GM19395 (cell line): ENCODE results near the gene PRSS35.
A peak's percentile ranks its signal among the peaks of the same experiment; 100 is the strongest.
"Not testable (repeated sequence)": the region's sequence is repeated elsewhere in the genome, so short reads cannot be mapped to it uniquely, and the experiment has no call there.

Experiments used
- ATAC-seq: cut with Tn5 transposase; IDR thresholded peaks from one replicate; pipeline ENCODE4 v1.9.1; 2021; ENCODE audit warnings: mild to moderate bottlenecking, moderate library complexity; ENCODE audit not compliant: unreplicated experiment

Gene PRSS35, protein sequence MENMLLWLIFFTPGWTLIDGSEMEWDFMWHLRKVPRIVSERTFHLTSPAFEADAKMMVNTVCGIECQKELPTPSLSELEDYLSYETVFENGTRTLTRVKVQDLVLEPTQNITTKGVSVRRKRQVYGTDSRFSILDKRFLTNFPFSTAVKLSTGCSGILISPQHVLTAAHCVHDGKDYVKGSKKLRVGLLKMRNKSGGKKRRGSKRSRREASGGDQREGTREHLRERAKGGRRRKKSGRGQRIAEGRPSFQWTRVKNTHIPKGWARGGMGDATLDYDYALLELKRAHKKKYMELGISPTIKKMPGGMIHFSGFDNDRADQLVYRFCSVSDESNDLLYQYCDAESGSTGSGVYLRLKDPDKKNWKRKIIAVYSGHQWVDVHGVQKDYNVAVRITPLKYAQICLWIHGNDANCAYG

GRCh38 chr6:83511901-83512681 is at the start of gene PRSS35:
PRSS35 (plus strand) TSS chr6:83512534; CDS start chr6:83523442, 10,908 bp downstream.
- ATAC-seq = no peak

DNA sequence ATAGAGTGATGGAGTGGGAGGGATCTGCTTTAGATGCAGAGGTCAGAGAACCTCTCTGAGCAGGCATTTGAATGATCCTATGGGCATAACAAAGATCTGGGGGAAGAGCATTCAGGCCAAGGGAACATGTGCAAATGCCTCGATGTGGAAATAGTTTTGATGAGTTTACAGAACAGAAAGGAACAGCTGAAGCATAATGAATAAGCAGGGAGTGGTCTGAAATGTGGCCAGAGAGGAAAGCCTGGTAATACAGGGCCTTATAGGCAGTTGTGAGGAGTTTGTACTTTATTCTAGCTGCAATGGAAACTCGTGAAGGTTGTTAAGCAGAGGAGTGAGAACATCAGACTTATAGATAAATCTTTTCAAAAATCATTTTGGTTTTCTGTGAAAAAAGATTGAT is 48.4 kb upstream of the PRSS35 start:
- no peak for ATAC-seq

DNA sequence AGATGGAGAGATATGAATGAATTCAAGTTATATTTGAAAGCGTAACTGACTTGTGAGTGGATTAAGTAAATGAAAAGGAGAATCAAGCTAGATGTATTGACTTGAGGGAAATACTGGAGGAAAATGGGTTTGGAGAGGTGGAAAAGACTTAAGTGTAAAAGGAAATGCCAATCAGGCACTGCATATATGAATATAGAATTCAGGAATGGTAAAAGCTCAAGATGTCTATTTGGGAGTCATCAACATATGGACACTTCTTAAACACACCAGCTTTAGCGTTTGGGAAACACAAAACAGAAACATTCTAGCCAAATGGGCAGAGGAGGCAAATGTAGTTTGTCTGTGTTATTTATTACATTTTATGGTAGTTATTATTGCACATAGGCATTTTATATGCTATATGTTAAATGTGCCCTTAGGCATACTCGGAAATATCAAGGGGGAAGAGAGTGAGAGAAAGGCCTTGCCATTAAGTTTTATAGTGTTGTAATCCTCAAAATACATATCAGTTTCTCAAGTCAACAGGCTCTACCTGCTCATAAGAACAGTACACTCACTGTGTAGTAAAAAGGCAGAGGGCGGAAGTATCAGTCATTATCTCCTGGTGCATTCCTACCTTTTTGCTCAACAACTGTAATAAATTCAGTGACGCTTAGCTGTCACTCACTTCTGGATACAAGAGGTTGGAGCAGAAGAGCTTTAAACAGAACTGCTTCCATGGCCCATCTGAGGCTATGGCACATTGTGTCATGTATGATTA is 47.8 kb upstream of the PRSS35 start:
- no peak for ATAC-seq

DNA sequence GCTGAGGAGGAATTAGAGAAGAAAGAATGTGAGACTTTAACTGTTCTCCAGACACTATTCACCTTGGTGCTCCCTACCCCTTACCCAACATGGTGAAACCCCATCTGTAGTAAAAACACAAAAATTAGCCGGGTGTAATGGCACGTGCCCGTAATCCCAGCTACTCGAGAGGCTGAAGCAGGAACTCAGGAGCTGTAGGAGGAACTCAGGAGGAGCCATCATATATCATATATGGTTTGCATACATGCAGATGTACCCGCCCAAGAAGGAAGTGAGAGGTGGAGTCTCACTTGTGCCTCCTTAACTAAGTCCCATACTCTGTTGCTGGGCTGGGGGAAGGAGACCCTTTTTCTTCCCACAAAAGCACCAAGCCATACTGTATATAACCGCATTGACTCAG is 46.0 kb upstream of the PRSS35 start:
- no peak for ATAC-seq

DNA sequence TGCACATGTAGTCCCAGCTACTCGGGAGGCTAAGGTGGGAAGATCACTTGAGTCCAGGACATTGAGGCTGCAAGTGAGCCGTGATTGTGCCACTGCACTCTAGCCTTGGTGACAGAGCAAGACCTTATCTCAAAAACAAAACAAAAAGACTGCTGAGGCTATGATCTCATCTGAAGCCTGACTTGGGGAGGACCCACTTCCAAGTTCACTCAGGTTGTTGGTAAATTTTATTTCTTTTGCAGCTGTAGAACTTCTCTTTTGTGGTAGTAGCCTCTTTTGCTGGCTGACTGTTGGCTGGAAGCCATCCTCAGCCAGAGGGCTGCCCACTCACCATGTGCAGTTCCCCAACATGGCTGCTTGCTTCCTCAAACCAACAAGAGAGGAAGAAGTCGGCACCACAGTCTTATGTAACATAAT is 44.7 kb upstream of the PRSS35 start:
- ATAC-seq = no peak

DNA sequence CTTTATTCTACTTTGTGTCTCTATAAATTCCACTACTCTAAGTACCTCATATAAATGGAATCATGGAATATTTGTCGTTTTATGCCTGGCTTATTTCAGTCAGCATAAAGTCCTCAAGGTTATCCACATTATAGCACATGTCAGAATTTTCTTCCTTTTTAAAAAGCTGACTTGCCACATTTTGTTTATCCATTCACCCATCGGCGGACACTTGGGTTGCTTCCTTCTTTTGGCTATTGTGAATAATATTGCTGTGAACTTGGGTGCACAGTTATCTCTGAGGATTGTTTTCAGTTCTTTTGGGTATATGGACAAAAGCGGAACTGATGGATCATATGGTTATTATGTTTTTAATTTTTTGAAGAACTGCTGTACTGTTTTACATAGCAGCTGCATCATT is 42.3 kb upstream of the PRSS35 start:
- ATAC-seq = no peak

DNA sequence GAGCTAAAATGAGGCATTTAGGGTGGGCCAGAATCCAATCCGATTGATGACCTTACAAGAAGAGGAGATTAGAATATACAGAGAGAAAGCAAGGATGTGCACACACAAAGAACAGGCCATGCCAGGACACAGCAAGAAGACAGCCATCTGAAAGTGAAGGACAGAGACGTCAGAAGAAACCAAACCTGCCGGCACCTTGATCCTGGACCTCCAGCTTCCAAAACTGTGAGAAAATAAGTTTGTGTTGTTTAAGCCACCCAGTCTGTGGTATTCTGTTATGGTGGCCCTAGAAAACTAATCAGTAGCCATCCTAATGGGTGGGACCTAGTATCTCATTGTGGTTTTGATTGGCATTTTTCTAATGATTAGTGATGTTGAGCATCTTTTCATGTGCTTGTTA is 41.7 kb upstream of the PRSS35 start:
- ATAC-seq = no peak

- no peak for ATAC-seq
These were observed 39.6 kb upstream of the PRSS35 start for GRCh38 chr6:83472767-83473166.

- ATAC-seq = no peak
These were observed 38.0 kb upstream of the PRSS35 start for GRCh38 chr6:83474309-83474708.

- ATAC-seq = no peak
These were observed 35.4 kb upstream of the PRSS35 start for GRCh38 chr6:83476971-83477370.

DNA sequence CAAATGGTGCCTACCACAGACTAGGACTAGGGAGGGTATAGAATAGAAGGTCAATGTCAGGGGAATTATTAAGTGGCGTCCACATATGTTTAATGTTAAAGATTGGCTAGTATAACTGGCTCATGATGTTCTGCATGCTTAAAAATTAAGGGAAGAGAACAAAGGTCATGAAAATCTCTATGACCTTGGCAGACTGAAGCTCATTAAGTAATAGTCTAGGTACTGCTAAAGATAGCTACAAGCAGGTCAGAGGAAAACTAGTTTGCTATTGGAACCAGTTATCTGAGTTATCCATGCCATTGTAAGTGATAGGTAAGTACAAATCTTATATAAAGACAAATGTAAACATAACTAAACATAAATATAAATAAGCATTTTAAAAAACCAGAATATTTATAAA is 32.9 kb upstream of the PRSS35 start:
- no peak for ATAC-seq

DNA sequence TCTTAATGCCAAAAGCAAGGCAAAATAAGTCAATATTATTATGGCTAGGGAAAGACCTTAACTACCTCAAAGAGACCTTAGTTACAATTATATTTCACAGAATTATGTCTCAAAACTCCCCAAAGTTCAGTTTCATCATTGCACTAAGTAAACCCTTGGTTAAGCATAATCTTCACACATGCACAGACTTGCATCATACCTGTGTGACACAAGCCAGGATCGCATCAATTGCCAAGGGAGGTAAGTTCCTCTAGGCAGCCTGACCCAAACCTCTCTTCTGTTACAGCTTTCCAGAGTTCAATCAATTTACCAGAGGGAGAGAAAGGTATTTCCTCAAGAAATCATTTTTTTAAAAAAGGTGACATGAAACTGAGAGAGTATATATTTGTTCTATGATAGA is 31.9 kb upstream of the PRSS35 start:
- no peak for ATAC-seq

DNA sequence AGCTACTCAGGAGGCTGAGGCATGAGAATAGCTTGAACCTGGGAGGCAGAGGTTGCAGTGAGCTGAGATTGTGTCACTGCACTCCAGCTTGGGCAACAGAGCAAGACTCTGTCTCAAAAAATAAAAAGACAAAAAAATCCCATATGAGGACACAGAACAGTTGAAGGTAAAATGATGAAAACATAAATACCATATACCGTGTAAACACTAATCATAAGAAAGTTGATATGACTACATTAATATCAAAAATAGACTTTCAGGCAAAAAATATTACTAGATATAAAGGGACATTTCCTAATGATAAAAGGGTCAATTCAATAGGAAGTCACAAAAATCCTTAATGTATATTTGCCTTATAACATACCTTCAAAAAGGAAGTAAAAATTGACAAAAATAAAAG is 30.4 kb upstream of the PRSS35 start:
- ATAC-seq = not testable (repeated sequence)

DNA sequence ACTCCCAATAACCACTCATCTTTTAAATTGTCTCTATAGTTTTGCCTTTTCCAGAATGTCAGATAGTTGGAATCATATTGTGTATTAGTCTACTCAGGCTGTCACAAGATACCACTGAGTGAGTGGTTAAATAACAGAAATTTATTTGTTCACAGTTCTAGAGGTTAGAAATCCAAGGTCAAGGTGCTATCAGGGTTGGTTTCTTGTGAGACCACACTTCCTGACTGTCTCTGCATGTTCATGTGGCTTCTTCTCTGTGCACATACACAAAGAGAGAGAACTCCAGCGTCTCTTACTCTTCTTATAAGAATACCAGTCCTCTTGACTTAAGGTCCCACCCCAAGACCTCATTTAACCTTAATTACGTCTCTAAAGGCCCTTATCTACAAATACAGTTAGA is 23.9 kb upstream of the PRSS35 start:
- no peak for ATAC-seq

DNA sequence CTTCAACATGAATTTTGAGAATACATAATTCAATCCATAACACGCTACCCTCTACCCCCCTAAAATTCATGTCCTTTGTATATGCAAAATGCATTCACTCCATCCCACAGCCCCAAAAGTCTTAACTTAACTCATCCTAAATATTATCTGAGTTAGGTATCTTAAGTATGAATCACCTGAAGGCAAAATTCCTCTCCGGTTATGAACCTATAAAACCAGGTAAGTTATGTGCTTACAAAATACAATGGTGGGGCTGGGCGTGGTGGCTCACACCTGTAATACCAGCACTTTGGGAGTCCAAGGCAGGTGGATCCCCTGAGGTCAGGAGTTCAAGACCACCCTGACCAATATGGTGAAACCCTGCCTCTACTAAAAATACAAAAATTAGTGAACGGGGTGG is 23.5 kb upstream of the PRSS35 start:
- ATAC-seq = no peak

- ATAC-seq = no peak
These were observed 22.0 kb upstream of the PRSS35 start for GRCh38 chr6:83490217-83490807.

- no peak for ATAC-seq
These were observed 7.0 kb upstream of the PRSS35 start for GRCh38 chr6:83505356-83505755.

GRCh38 chr6:83509441-83509840 is 2.9 kb upstream of the PRSS35 start:
- no peak for ATAC-seq

DNA sequence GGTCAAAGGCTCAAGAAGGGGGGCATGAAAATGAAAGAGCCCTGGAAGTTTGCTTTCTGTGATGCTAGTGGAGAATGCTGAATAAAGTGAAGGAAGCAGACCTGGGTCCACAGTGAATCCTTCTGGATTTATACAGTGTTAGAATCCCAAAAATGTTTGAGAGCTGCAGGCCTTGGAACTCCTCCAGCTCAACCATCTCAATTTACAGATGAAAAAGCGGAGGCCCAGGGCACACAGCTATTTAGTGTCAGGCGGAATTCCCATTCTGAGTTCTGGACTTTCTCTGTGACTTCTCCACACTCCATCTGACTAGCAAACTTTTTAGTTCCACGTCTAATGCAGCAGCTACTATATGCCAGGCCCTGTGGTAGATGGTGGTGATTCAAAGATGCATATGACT is 1.5 kb upstream of the PRSS35 start:
- ATAC-seq = no peak

- no peak for ATAC-seq
These were observed 1.1 kb upstream of the PRSS35 start for GRCh38 chr6:83511266-83511665.

- peak; percentile 18 for ATAC-seq
These were observed 2.1 kb downstream of the PRSS35 start for GRCh38 chr6:83514466-83514865.
